Measurements from ENCODE around the gene RRBP1. TPM values are rescaled to one million over a fixed set of nuclear protein-coding genes. Genes with fewer than 3 reads are reported as not detected.

RRBP1 gene
- total and polyA plus RNA-seq, 4 donors: 75.4 to 202 (median 130) TPM

- DNase-seq (ENCODE audit: low spot score): no peak
Measured at GRCh38 chr20:17731233-17731632, 49.2 kb upstream of the RRBP1 start.

GRCh38 chr20:17730071-17730470, 48.0 kb upstream of the RRBP1 start:
- H3K9ac ChIP-seq (ENCODE audit: low read depth in 1 of 2, low read length in 2 of 2): no peak overlapping the region
- no peaks in the 10 kb centered on the region for H3K4me1 ChIP-seq (ENCODE audit: control insufficient read depth in 4 of 4, insufficient read depth in 4 of 4, low read length in 3 of 4)
- no peak for DNase-seq (ENCODE audit: low spot score)
- no peak overlapping the region for H3K27ac ChIP-seq (ENCODE audit: low read depth in 1 of 2, low read length in 2 of 2)
- H3K9me3 ChIP-seq (ENCODE audit: control insufficient read depth in 4 of 4, low read length in 3 of 4): no peaks in the 10 kb centered on the region
- H3K36me3 ChIP-seq (ENCODE audit: control insufficient read depth in 4 of 4, insufficient read depth in 3 of 4, low read depth in 1 of 4, low read length in 3 of 4): no peaks in the 10 kb centered on the region
- no peak overlapping the region for H3K4me3 ChIP-seq (ENCODE audit: low read depth in 1 of 3, low read length in 3 of 3)
- 93% methylated on average over 10 of the region's 10 CpGs for WGBS
- H3K27me3 ChIP-seq (ENCODE audit: control insufficient read depth in 4 of 4, insufficient read depth in 4 of 4, low read length in 3 of 4): no peaks in the 10 kb centered on the region
- TF ChIP-seq SP1 (IDR thresholded peaks at IDR 0.05) (no peak), FOXA2 (IDR thresholded peaks at IDR 0.05) (no peak), REST (IDR thresholded peaks at IDR 0.05) (no peak), MAX (IDR thresholded peaks at IDR 0.05) (no peak), CTCF (IDR thresholded peaks at IDR 0.05; ENCODE audit: low read depth, low read length, missing input control) (no peak), TAF1 (conservative IDR thresholded peaks at IDR 0.05) (no peak), ATF3 (IDR thresholded peaks at IDR 0.05) (no peak), FOXA1 (IDR thresholded peaks at IDR 0.05) (no peak), JUND (IDR thresholded peaks at IDR 0.05) (no peak), HNF4A (conservative IDR thresholded peaks at IDR 0.05) (no peak), RXRA (IDR thresholded peaks at IDR 0.05) (no peak)

More at GRCh38 chr20:17731233-17731632, 49.2 kb upstream of the RRBP1 start:
- H3K4me3 ChIP-seq (ENCODE audit: low read depth in 1 of 3, low read length in 3 of 3): no peak overlapping the region
- H3K9ac ChIP-seq (ENCODE audit: low read depth in 1 of 2, low read length in 2 of 2): no peak overlapping the region
- WGBS: 97% methylated on average over 5 of the region's 5 CpGs
- no peaks in the 10 kb centered on the region for H3K36me3 ChIP-seq (ENCODE audit: control insufficient read depth in 4 of 4, insufficient read depth in 3 of 4, low read depth in 1 of 4, low read length in 3 of 4)
- H3K4me1 ChIP-seq (ENCODE audit: control insufficient read depth in 4 of 4, insufficient read depth in 4 of 4, low read length in 3 of 4): no peaks in the 10 kb centered on the region
- no peak overlapping the region for H3K27ac ChIP-seq (ENCODE audit: low read depth in 1 of 2, low read length in 2 of 2)
- TF ChIP-seq JUND (IDR thresholded peaks at IDR 0.05) (no peak), REST (IDR thresholded peaks at IDR 0.05) (no peak), NR2F2 (IDR thresholded peaks at IDR 0.05) (no peak), FOXA2 (IDR thresholded peaks at IDR 0.05) (no peak), RAD21 (IDR thresholded peaks at IDR 0.05) (no peak), TAF1 (conservative IDR thresholded peaks at IDR 0.05) (no peak), ZBTB33 (IDR thresholded peaks at IDR 0.05) (no peak), SP1 (IDR thresholded peaks at IDR 0.05) (no peak), YY1 (IDR thresholded peaks at IDR 0.05) (no peak), HNF4A (conservative IDR thresholded peaks at IDR 0.05) (no peak)
- no peaks in the 10 kb centered on the region for H3K27me3 ChIP-seq (ENCODE audit: control insufficient read depth in 4 of 4, insufficient read depth in 4 of 4, low read length in 3 of 4)
- H3K9me3 ChIP-seq (ENCODE audit: control insufficient read depth in 4 of 4, low read length in 3 of 4): peaks cover 0 to 3% (median 0%) of the 10 kb centered on the region in 4 donors
